Stimulated activated CD8-positive, alpha-beta memory T cell treated with anti-CD3 and anti-CD28 coated beads, Interleukin-7, amount 100 ng/mL, for 48 hours (primary cell): ENCODE measurements around the gene CAND2.
A peak's percentile ranks its signal among the peaks of the same experiment; 100 is the strongest.

Source experiments
- DNase-seq, 2 donors: peaks; one replicate each; pipeline ENCODE4 v3.0.0-alpha.2; 2020; ENCODE audit warnings: low read depth in 1 of 2; ENCODE audit errors: extremely low read depth in 1 of 2

CAND2 gene

DNA sequence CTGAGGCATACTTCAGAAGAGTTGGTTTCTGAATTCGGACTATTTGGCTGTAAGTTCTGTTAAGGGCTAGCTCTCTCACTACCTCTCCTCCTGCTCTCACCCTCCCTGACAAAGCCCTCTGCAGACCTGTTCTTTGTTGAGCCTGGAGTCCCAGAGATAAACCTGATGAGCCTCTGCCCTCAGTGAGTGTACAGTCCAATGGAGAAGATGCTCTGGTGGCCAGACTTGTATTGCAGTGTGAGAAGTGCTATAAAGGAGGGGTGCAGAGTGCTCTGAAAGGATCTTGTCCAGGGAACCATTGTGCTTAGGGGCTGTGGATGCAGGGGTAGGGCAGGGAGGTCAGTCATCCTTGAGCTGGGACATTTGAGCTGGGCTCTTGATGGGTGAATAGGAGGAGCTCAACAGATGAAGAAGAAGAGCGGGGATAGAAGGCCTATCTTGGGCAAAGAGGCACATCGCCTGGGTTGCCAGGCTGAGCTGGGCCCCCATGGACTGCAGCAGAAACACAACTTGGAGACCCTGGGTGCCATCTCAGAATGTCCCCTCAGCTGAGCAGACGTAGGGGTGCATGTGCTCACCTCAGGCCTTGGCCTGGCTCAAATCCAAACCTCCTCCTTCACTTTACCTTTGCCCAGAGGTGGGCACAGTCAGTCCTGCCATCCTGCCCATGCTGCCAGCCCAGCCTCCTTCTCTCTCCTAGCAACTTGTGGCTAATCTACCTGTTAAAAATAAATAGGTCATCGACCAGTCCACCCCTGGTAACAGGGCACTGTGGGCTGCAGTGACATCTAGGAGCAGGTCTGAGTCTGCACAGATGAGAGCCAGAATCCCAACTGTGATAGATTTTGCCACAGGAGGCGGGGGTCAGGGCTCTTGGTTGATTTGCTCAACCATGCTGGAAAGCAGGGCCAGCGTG is 3.3 kb downstream of the CAND2 start:
- DNase-seq = no peak

DNA sequence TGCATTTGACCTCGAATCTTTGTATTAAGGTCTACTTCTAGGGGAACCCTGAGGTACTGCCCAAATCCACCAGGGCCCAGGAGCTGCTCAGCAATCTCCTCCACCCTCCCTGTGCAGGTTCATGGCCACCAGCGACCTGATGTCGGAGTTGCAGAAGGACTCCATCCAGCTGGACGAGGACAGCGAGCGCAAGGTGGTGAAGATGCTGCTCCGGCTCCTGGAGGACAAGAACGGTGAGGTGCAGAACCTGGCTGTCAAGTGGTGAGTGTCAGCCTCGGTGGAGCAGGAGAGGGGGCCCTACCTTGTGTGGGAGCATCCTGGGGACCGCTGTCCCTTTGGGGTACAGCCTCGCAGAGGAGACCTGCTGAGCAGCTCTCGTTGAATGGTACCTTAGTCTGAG is 6.9 kb downstream of the CAND2 start:
- DNase-seq = no peak

DNA sequence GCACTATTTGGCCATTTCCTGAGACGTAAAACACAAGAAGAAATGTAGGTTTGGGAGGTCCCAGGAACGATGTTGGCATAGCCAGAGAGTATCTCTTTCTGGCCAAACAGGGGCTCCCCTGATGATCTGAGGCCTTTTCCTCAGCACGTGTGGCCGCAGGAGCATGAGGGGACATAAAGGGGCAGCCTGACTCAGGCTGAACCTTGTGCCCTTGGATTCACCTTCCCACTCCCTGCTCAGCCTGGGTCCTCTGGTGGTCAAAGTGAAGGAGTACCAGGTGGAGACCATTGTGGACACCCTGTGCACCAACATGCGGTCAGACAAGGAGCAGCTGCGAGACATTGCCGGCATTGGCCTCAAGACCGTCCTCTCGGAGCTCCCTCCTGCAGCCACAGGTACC is 10.6 kb downstream of the CAND2 start:
- no peak for DNase-seq

DNA sequence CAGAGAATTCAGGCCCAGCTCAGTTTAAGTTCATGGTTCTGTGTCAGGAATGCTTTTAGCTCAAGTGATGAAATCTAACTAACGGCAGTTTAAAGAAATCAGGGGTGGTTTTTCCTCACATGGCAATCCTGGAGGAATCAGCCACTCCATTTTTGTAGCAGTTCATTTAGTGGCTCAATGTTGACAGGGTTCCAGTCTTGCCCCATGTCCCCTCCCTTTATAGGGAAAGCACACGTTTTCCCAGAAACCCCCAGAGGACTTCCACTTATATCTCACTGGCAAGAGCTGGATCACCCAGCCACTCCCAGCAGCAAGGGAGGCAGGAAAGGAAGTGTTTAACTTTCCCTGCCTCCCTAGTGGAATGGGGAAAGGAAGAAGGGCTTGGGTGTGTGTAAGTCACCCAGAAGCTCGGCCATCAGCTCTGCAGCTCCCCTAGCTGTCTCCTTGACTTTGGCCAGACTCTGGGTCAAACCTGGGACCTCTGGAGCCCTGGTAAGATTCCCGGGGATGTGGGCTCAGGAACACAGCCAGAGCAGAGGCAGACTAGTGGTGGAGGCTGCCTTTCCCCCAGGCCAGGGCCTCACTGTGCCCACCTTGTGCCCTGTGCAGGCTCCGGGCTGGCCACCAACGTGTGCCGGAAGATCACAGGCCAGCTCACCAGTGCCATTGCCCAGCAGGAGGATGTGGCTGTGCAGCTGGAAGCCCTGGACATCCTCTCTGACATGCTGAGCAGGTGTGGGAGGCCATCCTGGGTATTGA is 11.3 kb downstream of the CAND2 start:
- DNase-seq = no peak

DNA sequence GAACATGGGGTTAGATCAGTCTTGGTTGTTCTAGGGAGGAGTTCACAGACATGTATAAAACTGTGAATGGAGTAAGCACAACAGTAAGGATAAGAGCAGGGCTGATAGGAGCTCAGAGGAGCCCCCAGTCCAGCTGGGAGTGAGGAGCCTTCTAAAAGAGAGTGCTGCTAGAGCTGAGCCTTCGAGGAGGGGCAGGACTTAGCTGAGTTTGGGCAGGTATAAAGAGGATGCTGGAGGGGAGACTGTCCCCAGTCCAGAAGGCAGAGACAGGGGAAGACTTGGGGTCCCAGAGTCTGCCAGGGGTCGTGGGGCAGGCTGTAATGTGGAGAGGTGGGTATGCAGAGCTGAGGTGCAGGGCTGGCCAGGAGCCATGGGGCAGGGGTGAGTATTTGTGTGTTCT is 12.1 kb downstream of the CAND2 start:
- no peak for DNase-seq

DNA sequence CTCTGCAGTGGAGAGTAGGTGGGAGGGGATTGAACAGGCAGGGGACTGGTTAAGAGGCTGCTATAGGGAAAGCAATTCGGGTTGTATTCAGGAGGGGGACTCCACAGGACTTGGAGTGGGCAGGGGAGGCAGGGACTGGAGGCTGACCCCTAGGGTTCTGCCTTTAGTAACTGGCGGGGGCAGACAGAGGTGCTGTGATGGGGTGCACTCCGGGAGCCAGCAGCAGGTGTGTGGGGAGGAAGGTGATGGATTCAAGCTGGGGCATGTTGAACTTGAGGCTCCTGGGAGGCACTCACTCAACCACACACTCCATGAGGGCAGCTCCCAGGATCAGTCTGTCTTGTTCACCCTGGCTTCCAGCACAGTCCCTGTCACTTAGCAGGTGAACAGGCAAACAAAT is 12.5 kb downstream of the CAND2 start:
- DNase-seq = no peak

DNA sequence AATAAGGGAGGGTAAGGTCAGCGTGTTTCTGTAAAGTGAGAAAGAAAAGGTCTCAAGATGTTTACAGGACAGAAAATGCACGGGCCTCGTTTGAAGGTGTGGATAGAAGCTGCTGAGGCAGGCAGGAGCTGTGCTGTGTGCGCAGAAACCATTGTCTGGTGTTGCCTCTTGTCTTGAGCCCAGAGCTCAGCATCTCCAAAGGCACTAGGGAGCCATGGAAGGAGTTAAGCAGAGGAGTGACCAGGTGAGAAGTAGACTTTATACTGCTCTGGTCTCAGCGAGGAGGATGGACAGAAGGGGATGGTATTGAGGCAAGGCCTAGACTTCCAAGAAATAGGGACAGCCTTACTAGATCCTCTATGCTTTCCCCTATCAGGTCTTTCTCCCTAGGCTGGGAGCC is 13.0 kb downstream of the CAND2 start:
- no peak for DNase-seq

DNA sequence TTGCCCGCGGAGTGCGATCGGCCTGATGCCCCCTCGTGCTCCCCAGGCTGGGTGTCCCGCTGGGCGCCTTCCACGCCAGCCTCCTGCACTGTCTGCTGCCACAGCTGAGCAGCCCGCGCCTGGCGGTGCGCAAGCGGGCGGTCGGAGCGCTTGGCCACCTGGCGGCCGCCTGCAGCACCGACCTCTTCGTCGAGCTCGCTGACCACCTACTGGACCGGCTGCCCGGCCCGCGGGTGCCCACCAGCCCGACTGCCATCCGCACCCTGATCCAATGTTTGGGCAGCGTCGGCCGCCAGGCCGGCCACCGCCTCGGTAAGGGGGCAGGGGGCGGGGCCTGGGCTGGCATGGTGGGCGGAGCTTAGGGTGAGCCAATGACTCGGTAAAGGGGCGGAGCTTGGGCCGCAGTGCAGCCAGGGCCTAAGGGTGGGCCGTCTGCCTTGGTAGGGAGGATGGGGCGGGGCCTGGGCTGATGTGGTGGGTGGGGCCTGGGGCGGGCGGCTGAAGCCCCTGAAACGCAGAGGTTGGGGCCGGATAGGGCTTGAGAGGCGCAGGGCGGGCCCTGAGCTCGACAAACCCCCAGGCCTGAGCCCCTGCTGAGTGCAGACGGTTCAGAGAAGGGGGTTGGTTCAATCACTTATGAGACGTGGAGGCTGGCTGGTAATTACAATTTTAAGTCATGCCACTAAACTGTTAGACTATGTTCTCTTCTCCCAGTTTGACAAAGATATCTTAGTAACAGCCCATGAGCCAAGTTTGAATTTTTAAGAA is 13.7 kb downstream of the CAND2 start:
- DNase-seq = peak; percentile 79 to 92

DNA sequence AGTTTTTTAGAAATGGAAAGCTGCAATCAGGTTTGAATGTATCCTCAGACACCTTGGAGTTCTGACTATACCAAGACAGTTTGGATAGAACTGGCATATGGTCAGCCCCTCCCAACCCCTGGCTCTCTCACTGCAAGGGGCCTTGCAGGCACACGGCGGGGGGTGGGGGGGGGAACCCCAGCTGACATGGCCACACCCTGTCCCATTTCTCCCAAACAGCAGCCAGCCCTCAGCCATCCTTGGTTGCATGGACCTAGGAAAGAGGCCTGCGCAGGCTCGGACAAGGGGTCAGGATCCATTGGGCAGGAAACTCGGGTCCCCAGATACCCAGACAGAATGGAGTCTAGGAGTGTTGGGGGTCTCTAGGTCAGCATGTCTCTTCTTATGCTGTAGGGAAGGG is 14.5 kb downstream of the CAND2 start:
- DNase-seq = no peak

DNA sequence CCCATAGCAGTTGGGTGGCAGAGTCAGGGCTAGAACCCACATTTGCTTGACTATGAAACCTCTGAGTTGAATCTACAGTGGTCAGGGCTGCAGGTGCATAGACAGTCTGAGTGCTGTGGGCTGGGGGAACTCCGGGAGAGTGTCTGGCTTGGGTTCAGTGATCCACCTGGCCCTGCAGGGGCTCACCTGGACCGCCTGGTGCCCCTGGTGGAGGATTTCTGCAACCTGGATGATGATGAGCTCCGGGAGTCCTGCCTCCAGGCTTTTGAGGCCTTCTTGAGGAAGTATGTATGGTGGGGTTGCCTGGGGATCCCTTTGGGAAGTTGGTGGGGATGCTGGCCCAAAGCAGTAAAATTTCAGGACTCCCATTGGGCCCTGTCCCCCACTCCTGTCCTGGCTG is 16.3 kb downstream of the CAND2 start:
- DNase-seq = no peak

DNA sequence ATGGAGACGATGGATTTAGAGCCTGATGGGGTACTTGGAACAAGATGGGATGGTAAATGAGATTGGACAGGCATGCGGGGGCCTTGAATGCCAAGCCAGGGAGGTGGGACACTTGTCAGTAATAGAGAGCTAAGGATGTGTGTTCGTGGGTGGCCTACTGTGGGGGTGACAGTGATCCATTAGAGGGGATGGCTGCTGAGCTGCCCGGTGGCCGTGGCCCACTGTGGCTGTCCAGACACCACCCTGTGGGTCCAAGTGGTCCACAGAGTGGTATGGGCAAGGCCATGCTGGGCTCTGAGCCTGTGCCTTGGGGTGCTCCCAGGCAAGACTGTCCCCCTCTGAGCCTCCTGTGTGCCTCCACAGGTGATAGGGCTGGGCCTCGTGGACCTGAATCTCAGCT is 17.5 kb downstream of the CAND2 start:
- no peak for DNase-seq

DNA sequence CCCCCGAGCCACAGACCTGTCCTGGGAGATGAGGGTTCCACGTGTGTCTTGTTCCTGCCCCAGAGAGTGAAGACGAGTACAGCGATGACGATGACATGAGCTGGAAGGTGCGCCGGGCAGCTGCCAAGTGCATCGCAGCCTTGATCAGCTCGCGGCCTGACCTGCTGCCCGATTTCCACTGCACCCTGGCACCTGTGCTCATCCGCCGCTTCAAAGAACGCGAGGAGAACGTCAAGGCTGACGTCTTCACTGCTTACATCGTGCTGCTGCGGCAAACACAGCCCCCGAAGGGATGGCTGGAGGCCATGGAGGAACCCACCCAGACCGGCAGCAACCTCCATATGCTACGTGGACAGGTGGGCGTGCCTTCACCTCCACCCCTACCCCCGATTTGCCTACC is 18.6 kb downstream of the CAND2 start:
- no peak for DNase-seq

DNA sequence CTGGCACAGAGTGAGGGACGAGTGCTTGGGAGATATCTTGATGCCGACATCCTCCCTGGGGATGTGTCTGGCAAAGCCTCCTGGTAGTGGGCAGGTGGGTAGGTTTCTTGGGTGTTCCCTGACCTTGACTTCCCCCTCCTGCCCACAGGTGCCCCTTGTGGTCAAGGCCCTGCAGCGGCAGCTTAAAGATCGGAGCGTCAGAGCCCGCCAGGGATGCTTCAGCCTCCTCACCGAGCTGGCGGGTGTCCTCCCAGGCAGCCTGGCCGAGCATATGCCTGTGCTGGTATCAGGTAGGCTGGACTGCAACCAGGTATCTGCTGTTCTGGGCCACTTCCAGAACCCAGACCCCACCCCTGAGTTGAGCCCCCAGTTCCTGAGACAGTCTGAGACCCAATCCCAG is 19.2 kb downstream of the CAND2 start:
- no peak for DNase-seq

DNA sequence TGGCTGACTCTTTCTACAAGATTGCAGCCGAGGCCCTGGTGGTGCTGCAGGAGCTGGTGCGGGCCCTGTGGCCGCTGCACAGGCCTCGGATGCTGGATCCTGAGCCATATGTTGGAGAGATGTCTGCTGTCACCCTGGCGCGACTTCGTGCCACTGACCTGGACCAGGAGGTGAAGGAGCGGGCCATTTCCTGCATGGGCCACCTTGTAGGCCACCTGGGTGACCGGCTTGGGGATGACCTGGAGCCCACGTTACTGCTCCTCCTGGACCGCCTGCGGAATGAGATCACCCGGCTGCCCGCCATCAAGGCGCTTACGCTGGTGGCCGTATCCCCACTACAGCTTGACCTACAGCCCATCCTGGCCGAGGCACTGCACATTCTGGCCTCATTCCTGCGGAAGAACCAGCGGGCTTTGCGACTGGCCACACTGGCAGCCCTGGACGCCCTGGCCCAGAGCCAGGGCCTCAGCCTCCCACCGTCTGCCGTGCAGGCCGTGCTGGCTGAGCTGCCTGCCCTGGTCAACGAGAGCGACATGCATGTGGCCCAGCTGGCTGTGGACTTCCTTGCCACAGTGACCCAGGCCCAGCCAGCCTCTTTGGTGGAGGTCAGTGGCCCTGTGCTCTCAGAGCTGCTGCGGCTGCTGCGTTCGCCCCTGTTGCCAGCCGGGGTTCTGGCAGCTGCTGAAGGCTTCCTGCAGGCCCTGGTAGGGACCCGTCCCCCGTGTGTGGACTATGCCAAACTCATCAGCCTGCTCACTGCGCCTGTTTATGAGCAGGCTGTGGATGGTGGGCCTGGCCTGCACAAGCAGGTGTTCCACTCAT is 20.3 kb downstream of the CAND2 start:
- no peak for DNase-seq

DNA sequence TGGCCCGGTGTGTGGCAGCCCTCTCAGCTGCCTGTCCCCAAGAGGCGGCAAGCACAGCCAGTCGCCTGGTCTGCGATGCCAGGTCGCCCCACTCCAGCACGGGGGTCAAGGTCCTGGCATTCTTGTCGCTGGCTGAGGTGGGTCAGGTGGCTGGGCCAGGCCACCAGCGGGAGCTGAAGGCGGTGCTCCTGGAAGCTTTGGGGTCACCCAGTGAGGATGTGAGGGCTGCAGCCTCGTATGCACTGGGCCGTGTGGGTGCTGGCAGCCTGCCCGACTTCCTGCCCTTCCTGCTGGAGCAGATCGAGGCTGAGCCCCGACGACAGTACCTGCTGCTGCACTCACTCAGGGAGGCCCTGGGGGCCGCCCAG is 20.8 kb downstream of the CAND2 start:
- DNase-seq = no peak

DNA sequence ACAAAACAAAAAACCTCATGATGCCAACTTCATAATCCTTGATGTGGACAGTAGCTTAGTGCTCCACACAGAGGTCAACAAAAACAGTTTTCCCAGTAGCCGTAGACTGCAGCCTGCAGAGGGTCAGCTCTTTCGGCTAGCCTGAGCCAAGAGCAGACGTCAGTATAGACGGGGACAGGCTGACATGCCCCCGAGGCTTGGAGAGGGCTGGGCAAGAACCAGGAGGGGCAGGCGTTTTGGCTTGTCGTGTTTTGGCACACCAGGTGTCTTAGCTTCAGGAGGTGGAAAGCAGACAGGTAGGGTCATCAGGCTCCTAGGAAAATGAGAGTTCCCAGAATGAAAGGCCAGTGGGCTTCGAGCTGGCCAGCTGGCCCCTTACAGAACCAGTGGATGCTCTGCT is 21.8 kb downstream of the CAND2 start:
- no peak for DNase-seq

DNA sequence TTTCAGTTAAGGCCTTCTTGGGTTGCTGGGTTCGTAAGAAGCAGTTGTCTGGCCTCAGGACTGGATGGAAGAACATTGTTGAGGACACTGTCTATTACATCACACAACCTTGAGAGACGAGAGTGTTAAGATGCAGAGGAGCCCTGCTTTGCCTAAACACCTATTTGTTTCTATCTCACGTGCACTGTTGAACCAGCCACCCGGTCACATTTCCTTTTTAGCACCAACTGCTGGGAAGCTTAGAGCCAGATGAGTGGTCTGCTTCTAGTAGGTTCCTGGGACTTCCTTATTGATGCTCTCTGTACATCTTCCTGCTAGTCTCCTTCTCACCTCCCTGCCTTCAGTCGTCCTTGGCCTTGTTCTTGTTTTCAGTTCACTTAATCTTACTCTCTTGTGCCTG is 22.3 kb downstream of the CAND2 start:
- DNase-seq = no peak

DNA sequence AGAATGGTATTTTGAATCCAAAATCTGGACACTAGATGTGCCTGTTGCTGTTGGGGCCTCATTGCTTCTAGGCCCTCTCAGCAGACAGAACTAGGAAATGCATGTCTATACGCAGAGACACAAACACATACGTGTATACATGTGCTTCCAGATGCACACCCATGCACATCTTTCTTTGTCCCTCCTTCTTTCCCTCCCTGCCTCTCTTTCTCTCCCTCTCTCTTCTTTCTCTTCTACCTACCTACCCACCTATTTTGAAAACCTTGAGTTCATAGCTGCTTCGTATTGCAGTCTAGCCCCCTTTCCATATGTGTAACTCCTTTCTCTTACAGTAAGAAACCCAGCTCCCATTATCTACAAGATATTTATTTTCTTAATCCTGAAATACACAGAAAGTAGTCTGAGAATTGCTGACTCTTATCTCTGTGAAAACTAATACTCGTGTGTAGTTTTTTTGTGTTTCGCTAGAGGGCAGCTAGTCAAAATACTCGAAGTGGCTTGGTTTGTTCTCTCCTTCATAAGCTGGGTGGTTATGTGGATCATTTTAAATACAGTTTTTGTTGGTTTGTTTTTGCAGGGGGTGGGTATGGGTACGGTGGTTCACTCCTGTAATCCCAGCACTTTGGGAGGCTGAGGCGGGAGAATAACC is 26.4 kb downstream of the CAND2 start:
- no peak for DNase-seq

DNA sequence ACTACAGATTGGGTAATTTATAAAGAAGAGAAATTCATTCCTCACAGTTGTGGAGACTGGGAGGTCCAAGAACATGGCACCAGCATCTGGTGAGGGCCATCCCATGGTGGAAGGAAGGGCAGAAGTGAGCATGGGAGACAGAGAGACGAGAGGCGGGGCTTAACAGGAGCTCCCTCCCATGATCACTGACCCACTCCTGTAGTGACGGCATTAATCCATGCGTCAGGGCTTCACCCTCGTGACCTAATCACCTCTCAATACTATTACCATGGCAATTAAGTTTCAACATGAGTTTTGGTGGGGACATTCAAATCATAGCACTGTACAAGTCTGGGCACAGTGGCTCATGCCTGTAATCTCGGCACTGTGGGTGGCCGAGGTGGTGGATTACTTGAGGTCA is 27.8 kb downstream of the CAND2 start:
- DNase-seq = no peak

DNA sequence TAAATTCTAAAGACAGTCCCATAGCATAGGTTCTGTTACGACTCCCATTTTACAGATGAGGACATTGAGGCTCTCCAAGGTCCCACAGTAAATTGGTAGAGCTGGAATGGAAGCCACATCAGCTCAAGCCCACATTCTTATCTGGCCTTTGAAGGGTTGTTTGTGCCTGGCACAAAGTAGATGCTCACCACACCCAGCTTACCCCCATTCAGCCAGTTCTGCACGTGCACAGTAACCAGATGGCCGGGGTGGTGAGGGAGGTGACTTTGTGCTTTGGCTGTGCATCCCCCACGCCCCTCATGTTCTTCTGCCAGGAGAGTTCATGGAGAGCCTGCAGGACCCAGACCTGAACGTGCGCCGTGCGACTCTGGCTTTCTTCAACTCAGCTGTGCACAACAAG is 28.7 kb downstream of the CAND2 start:
- no peak for DNase-seq
